Measurements from ENCODE around the gene RINT1. TPM values are rescaled to one million over a fixed set of nuclear protein-coding genes. Genes with fewer than 3 reads are reported as not detected.

RINT1 gene
- polyA plus RNA-seq, 1 donor (not counting 4 experiments of a cell fraction or from before 2014, with no cell fraction given) = 23.6 TPM

DNA sequence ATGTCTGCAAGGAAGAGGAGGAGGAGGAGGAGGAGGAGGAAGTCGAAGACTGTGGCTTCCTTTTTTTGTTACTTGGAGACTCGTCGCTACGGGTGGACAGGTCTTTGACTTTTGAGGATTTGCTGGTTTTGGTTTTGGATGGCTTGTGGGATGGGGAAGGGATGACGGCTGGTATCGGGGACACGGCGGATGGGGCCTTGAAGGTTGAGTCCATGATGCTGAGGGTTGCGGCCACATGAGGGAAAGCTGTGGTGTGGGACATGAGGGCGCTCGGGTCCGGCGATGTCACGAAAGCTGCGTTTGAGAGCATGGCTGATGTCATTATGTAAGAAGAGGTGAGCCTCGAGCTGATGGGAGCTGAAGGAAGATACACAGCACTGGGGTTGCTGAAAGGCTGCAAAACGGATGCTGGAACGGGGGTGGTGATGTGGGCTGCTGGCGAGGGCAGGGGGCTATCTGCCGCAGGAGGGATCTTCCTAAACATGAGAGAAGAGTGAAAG is 82.4 kb downstream of the RINT1 start:
- TF ChIP-seq CTCF (optimal IDR thresholded peaks at IDR 0.05 in 1 of 3, IDR thresholded peaks at IDR 0.05 in 1 of 3, conservative IDR thresholded peaks at IDR 0.05 in 1 of 3; ENCODE audit: extremely low read depth in 1 of 3, insufficient read depth in 2 of 3, low read length in 3 of 3) (no peak), EZH2 (IDR thresholded peaks at IDR 0.05; ENCODE audit: low read length) (no peak)
- Histone ChIP-seq H3K27me3 (ENCODE audit: control insufficient read depth, extremely low read depth, insufficient read depth, low read length) (no peaks in the 10 kb centered on the region), H3K4me1 (ENCODE audit: control insufficient read depth, extremely low read depth, insufficient read depth, low read length) (no peaks in the 10 kb centered on the region), H4K20me1 (ENCODE audit: control insufficient read depth, extremely low read depth, insufficient read depth, low read length) (no peaks in the 10 kb centered on the region), H3K9ac (ENCODE audit: control insufficient read depth, extremely low read depth, insufficient read depth, low read length) (no peak overlapping the region), H3K4me3 (ENCODE audit: control insufficient read depth in 2 of 3, extremely low read depth in 1 of 3, insufficient read depth in 2 of 3, low read depth in 1 of 3, low read length in 3 of 3) (no peak overlapping the region), H3K27ac (ENCODE audit: control insufficient read depth, insufficient read depth, low read length) (no peak overlapping the region), H3K9me1 (ENCODE audit: control insufficient read depth, extremely low read depth, insufficient read depth, low read length) (no peaks in the 10 kb centered on the region), H3K36me3 (ENCODE audit: control insufficient read depth in 2 of 2, extremely low read depth in 1 of 2, insufficient read depth in 2 of 2, low read length in 2 of 2) (peaks cover 0 to 4% of the 10 kb centered on the region in 2 experiments), H2AFZ (ENCODE audit: control insufficient read depth, low read length) (no peak overlapping the region), H3K4me2 (ENCODE audit: control insufficient read depth, extremely low read depth, insufficient read depth, low read depth, low read length) (no peak overlapping the region), H3K9me3 (ENCODE audit: control insufficient read depth, low read depth, low read length) (no peaks in the 10 kb centered on the region), H3K79me2 (ENCODE audit: control insufficient read depth, insufficient read depth, low read length) (no peaks in the 10 kb centered on the region)
- dilution Hi-C loops (cut with MboI; ENCODE audit: extremely low pct_ligation_motif_present, low sequenced_read_pairs) = no loop called here
- FAIRE-seq (no peak), DNase-seq (ENCODE audit: low read depth, low spot score) (no peak)

Other genes with a start within 250 kb of the RINT1 start
- gene SRPK2, start 143.3 kb upstream of the RINT1 start, polyA plus RNA-seq = 26.6 to 40.2 TPM (median 32.7 TPM) in 3 replicates
- gene PUS7, start 9.9 kb upstream of the RINT1 start, polyA plus RNA-seq = 12.4 to 25.2 TPM (median 24.7 TPM) in 3 replicates
- 0.07 TPM in 1 of 3 replicates, not detected in the others for gene EFCAB10, start 49.3 kb downstream of the RINT1 start, polyA plus RNA-seq

Measured in keratinocyte (primary cell).